HepG2 (cell line): ENCODE results near the gene CIT. TPM values are rescaled to one million over a fixed set of nuclear protein-coding genes. Genes with fewer than 3 reads are reported as not detected.

Source experiments
- ATAD3A ChIP-seq: sonication (generic); formaldehyde crosslinking; IDR thresholded peaks from 2 replicates; pipeline ENCODE4 v1.4.0; 2020; ENCODE audit warnings: missing genetic modification reagents
- BRF2 ChIP-seq: sonication (generic); formaldehyde crosslinking; IDR thresholded peaks from 2 replicates; pipeline ENCODE4 v1.8.1; 2022; ENCODE audit warnings: mild to moderate bottlenecking, missing genetic modification reagents
- CHD4 ChIP-seq: fragments of 200-600 bp; sonication (generic); IDR thresholded peaks from 2 replicates; pipeline ENCODE4 v1.7.0; 2017; ENCODE audit warnings: mild to moderate bottlenecking, low read length, borderline replicate concordance
- DR1 ChIP-seq: sonication (generic); formaldehyde crosslinking; IDR thresholded peaks from 2 replicates; pipeline ENCODE4 v1.8.0; 2021; ENCODE audit warnings: mild to moderate bottlenecking, missing genetic modification reagents, inconsistent platforms
- HDAC2 ChIP-seq: sonication (generic); formaldehyde crosslinking; IDR thresholded peaks from 2 replicates; pipeline ENCODE4 v1.4.0; 2020; ENCODE audit warnings: missing genetic modification reagents
- HNRNPLL ChIP-seq: fragments of 200-400 bp; formaldehyde crosslinking; IDR thresholded peaks from 2 replicates; pipeline ENCODE4 v1.6.1; 2017; ENCODE audit warnings: mild to moderate bottlenecking, low read depth, low read length; ENCODE audit not compliant: poor library complexity, severe bottlenecking
- KDM5B ChIP-seq: sonication (generic); formaldehyde crosslinking; IDR thresholded peaks from 2 replicates; pipeline ENCODE4 v1.4.0; 2020; ENCODE audit warnings: missing genetic modification reagents, mild to moderate bottlenecking, borderline replicate concordance
- KLF6 ChIP-seq: IDR thresholded peaks from 2 replicates; pipeline ENCODE4 v1.8.0; 2016; ENCODE audit warnings: missing biosample characterization, missing genetic modification reagents
- MAFF ChIP-seq: IDR thresholded peaks from 2 replicates; pipeline ENCODE4 v1.6.1; 2011; ENCODE audit warnings: low read depth, low read length, improper control_type of control experiment
- MTF2 ChIP-seq: sonication (generic); formaldehyde crosslinking; IDR thresholded peaks from 2 replicates; pipeline ENCODE4 v1.5.0; 2020; ENCODE audit warnings: missing genetic modification reagents, borderline replicate concordance
- MYC ChIP-seq: sonication (generic); formaldehyde crosslinking; IDR thresholded peaks from 2 replicates; pipeline ENCODE4 v1.9.0; 2021; ENCODE audit warnings: missing genetic modification reagents, borderline replicate concordance
- NFE2 ChIP-seq: sonication (generic); formaldehyde crosslinking; IDR thresholded peaks from 2 replicates; pipeline ENCODE4 v1.4.0; 2020; ENCODE audit warnings: missing genetic modification reagents
- SMC3 ChIP-seq: IDR thresholded peaks from 2 replicates; pipeline ENCODE4 v1.6.1; 2011; ENCODE audit warnings: low read length, improper control_type of control experiment
- SNRNP70 ChIP-seq: fragments of 200-400 bp; formaldehyde crosslinking; IDR thresholded peaks from 2 replicates; pipeline ENCODE4 v1.6.1; 2017; ENCODE audit warnings: mild to moderate bottlenecking, low read depth, low read length, moderate library complexity
- SP4 ChIP-seq: sonication (generic); formaldehyde crosslinking; IDR thresholded peaks from 2 replicates; pipeline ENCODE4 v1.8.1; 2023; ENCODE audit warnings: mild to moderate bottlenecking, missing genetic modification reagents
- SRY ChIP-seq: sonication (generic); formaldehyde crosslinking; IDR thresholded peaks from 2 replicates; pipeline ENCODE4 v1.8.0; 2022; ENCODE audit warnings: mild to moderate bottlenecking, missing genetic modification reagents
- SSRP1 ChIP-seq: IDR thresholded peaks from 2 replicates; pipeline ENCODE4 v1.6.1; 2016; ENCODE audit warnings: control low read depth
- TAF15 ChIP-seq: fragments of 200-400 bp; formaldehyde crosslinking; IDR thresholded peaks from one replicate; pipeline ENCODE4 v1.6.1; 2018; ENCODE audit warnings: mild to moderate bottlenecking, low read depth, low read length; ENCODE audit not compliant: poor library complexity, severe bottlenecking
- TBP ChIP-seq: sonication (generic); formaldehyde crosslinking; IDR thresholded peaks from 2 replicates; pipeline ENCODE4 v1.5.0; 2020; ENCODE audit warnings: missing genetic modification reagents
- THAP11 ChIP-seq: IDR thresholded peaks from 2 replicates; pipeline ENCODE4 v1.6.1; 2016; ENCODE audit warnings: missing biosample characterization, missing genetic modification reagents
- ZBTB8A ChIP-seq: sonication (generic); formaldehyde crosslinking; IDR thresholded peaks from 2 replicates; pipeline ENCODE4 v1.4.0; 2020; ENCODE audit warnings: mild to moderate bottlenecking, low read depth, missing genetic modification reagents, borderline replicate concordance
- ZNF451 ChIP-seq: sonication (generic); formaldehyde crosslinking; IDR thresholded peaks from 2 replicates; pipeline ENCODE4 v1.5.0; 2020; ENCODE audit warnings: mild to moderate bottlenecking, missing genetic modification reagents
- ZNF557 ChIP-seq: sonication (generic); formaldehyde crosslinking; IDR thresholded peaks from 2 replicates; pipeline ENCODE4 v1.4.0; 2020; ENCODE audit warnings: missing genetic modification reagents
- ZNF564 ChIP-seq: sonication (generic); formaldehyde crosslinking; IDR thresholded peaks from 2 replicates; pipeline ENCODE4 v1.8.1; 2023; ENCODE audit warnings: mild to moderate bottlenecking, missing genetic modification reagents
- ZSCAN9 ChIP-seq: IDR thresholded peaks from 2 replicates; pipeline ENCODE4 v1.6.1; 2016; ENCODE audit warnings: borderline replicate concordance
- ZUFSP ChIP-seq: sonication (generic); formaldehyde crosslinking; IDR thresholded peaks from 2 replicates; pipeline ENCODE4 v1.9.0; 2021; ENCODE audit warnings: missing genetic modification reagents, mild to moderate bottlenecking, borderline replicate concordance
- polyA plus RNA-seq, 8 experiments: library from polyadenylated mRNA; depleted of rRNA in 3 of 8; stranded (reverse) in 7 of 8; unstranded in 1 of 8; fragments of >200 nt; fragmentation: Illumina TruSeq in 4 of 8; extraction: Trizol in 4 of 8; gene quantifications; 2 replicates each; pipeline versions ENCODE4 v1.2.1 to v1.2.3, GENCODE V29; 2011 to 2016; ENCODE audit warnings: low read depth in 4 of 8, missing spikeins in 1 of 8, mixed read lengths in 1 of 8; ENCODE audit not compliant: insufficient read depth in 1 of 8
- total RNA-seq, 5 experiments: library from RNA; depleted of rRNA; stranded (reverse); fragments of >200 nt; fragmentation: Illumina TruSeq; extraction: Trizol; gene quantifications; 2 replicates each; pipeline ENCODE4 v1.2.3, GENCODE V29; 2016; ENCODE audit warnings: low read depth in 1 of 5
- TF ChIP-seq, protein P1 (sequence below): sonication (generic); formaldehyde crosslinking; conservative IDR thresholded peaks from 2 replicates; pipeline ENCODE4 v1.8.0; 2022; ENCODE audit warnings: low read depth, missing genetic modification reagents
- TF ChIP-seq, protein P2 (sequence below): sonication (generic); formaldehyde crosslinking; IDR thresholded peaks from 2 replicates; pipeline ENCODE4 v1.4.0; 2020; ENCODE audit warnings: mild to moderate bottlenecking, missing genetic modification reagents

The CIT gene
- total and polyA plus RNA-seq, 2 of the 13 experiments (the other 11 are each of a cell fraction or from before 2014, with no cell fraction given) = 7.7 to 11.7 TPM

- TF ChIP-seq MTF2 (0 out of 2 replicates have a peak, but pooled peaks have one; percentile 13), THAP11 (CRISPR knock-in tag) (peak; percentile 93), KLF6 (CRISPR knock-in tag) (peak; percentile 67; the same call in 1 of the 2 replicates), ZSCAN9 (CRISPR knock-in tag) (peak; percentile 63; the same call in 1 of the 2 replicates), ZUFSP (CRISPR knock-in tag) (no peak), ZNF451 (no peak), SP4 (CRISPR knock-in tag) (peak; percentile 55; the same call in 1 of the 2 replicates), HDAC2 (CRISPR knock-in tag) (peak; percentile 76), TAF15 (peak; percentile 49), SNRNP70 (no peak), TBP (CRISPR knock-in tag) (no peak), BRF2 (CRISPR knock-in tag) (no peak), ZNF564 (CRISPR knock-in tag) (peak; percentile 62; the same call in 1 of the 2 replicates), ZBTB8A (no peak), HNRNPLL (peak; percentile 97), CHD4 (no peak), MAFF (no peak), KDM5B (CRISPR knock-in tag) (peak; percentile 91; the same call in 1 of the 2 replicates), SMC3 (no peak), SSRP1 (CRISPR knock-in tag) (no peak), ZNF557 (CRISPR knock-in tag) (no peak), SRY (CRISPR knock-in tag) (peak; percentile 61; the same call in 1 of the 2 replicates), ATAD3A (CRISPR knock-in tag) (no peak), DR1 (CRISPR knock-in tag) (peak; percentile 80), MYC (CRISPR knock-in tag) (peak; percentile 67; the same call in 1 of the 2 replicates), NFE2 (CRISPR knock-in tag) (no peak)
- TF ChIP-seq, protein P1, sequence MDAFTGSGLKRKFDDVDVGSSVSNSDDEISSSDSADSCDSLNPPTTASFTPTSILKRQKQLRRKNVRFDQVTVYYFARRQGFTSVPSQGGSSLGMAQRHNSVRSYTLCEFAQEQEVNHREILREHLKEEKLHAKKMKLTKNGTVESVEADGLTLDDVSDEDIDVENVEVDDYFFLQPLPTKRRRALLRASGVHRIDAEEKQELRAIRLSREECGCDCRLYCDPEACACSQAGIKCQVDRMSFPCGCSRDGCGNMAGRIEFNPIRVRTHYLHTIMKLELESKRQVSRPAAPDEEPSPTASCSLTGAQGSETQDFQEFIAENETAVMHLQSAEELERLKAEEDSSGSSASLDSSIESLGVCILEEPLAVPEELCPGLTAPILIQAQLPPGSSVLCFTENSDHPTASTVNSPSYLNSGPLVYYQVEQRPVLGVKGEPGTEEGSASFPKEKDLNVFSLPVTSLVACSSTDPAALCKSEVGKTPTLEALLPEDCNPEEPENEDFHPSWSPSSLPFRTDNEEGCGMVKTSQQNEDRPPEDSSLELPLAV (CRISPR knock-in tag) = no peak
- TF ChIP-seq, protein P2, sequence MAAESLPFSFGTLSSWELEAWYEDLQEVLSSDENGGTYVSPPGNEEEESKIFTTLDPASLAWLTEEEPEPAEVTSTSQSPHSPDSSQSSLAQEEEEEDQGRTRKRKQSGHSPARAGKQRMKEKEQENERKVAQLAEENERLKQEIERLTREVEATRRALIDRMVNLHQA (CRISPR knock-in tag) = no peak
These were observed 209.4 kb downstream of the CIT start, which contains the start of gene PRKAB1 (continued) for GRCh38 chr12:119667577-119668323.
